Cortex of kidney (tissue), 1 donor: ENCODE measurements around the gene GSTA1.
"Not testable (repeated sequence)": the region's sequence is repeated elsewhere in the genome, so short reads cannot be mapped to it uniquely, and the experiment has no call there.

Source experiments
- DNase-seq: peaks from one replicate; lab custom pipeline; 2025; lab: John Stamatoyannopoulos, UW

GSTA1 gene

DNA sequence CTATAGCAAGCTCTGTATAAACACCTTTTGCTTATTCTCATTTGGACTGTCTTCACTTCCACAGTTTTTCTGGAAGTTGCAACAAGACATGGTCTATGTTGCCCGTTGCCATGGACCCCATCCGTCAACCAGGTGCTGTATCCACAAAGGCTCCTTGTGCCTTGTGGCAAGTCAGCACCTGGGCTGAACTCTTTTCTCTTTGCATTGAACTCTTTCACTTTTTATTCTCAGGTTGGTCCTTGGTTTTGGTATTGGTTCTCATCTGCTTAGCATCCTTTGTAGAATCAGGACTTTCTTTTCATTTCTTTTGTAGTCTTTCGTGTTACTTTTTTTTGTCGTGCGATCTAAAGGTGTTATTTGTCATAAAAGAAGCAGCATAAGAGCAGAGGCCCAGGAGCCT is 5.0 kb upstream of the GSTA1 start:
- DNase-seq = no peak

DNA sequence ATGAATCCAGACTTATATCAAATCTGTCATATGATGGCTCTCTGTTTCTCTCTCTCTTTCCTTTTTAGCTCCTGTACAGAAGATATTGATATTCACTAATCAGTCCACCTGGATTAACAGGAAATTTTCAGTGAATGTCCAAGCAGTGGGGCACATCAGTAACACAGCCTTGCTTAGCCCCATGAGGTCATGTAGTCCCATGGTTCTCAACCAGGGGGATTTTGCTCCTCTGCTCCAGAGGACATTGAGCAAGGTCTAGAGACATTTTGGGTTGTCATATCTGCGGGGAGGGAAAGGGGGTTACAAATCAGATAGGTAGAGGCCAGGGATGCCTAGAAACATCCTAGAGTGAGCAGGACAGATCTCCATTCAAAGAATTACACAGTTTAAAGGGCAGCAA is 810 bp downstream of the GSTA1 start:
- no peak for DNase-seq

DNA sequence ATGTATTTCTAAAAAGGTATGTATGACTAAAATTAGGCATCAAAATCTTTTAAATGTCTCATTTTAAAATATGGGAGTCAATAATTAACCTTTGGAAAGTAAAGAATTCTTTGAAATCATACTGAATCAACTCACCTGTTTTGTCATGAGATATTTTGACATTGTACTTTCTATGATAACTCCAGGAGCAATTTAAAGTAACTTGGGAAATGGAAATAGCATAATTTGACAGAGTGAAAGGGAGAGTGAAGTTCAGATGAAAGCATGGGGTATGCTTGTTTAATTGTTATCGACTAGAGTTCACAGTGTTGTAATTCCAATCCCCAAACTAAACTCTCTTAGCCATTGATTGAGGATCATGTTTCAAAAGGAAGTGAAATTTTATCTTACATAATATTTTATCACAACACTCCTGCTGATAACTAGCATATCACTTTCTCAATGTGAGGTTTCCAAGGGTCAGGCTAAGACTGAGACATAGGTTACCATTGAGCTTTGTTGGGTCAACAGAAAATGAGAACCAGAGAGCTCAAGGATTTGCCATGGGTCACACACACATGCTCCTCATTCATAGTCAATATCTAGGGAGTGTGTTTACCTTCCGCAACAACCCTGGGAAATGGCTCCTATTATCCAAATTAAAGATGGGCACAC is 2.3 kb downstream of the GSTA1 start:
- no peak for DNase-seq

DNA sequence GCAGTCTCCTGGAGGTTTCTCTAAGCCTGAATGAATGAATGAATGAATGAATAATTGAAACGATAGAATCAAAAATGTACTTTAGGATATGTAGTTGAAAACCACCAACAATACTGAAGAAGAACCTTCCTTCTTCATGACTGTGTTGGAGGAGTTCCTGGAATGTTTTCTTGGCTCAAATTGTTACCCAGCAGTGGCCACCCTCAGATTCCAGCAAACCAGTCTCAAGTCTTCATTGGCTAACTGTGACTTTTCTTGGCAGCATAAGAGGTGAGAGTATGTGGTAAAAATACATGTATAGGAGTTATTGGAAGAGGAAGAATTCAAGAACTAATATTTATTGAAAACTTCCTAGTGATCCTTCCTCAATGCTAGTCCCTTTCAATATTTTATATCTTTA is 4.3 kb downstream of the GSTA1 start:
- DNase-seq = not testable (repeated sequence)

DNA sequence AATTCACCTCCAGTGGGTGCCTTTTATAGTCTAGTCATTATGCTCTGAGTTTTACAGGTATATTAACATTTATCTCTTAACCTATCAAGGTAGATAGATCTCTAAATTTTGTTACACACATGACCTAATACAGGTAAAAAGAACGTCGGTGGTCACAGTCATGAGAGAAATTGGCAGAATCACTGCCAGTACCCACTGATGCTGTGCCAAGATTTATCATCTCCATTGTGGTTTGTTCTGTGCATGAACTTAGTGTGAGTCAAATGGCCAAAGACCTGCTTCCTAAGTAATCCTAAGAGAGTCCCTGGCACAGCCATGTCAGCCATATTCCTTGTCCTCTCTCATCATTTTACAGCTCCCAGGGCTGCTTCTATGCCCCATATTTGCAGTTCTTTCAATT is 9.2 kb downstream of the GSTA1 start:
- DNase-seq = not testable (repeated sequence)

DNA sequence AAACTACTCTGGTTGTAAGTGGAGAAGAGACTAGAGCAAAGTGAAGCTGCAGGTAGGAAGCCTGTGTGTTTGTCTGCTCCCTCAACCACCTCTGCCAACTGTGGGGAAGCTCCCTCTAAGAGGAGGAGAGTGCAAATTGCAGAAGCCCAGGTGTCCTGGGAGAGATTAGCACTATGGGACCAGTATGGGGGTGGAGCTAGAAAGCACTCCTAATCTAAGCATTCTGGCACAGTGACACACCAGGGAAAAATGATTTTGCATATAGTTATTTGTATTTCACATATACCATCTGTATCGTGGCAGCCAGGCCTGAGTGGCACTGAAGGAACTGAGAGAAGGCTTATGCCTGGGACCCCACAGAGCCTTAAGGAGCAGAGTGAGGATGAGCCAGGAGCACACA is 12.8 kb downstream of the GSTA1 start:
- no peak for DNase-seq

DNA sequence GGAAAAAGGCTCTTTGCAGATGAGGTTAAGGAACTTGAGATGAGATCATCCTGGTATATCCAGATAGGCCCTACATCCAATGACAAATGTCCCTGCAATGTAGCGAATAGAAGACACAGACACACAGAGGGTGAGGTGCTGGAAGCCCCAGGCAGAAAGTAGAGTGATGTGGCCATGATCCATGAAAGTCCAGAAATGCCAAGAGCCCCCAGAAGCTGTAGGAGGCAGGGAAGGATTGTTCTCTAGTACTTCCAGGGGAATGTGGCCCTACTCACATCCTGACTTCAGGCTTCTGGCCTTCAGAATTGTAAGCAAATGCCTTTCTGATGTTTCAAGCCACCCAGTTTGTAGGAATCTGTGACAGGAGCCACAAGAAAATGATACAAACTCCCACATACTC is 14.0 kb downstream of the GSTA1 start:
- not testable (repeated sequence) for DNase-seq

DNA sequence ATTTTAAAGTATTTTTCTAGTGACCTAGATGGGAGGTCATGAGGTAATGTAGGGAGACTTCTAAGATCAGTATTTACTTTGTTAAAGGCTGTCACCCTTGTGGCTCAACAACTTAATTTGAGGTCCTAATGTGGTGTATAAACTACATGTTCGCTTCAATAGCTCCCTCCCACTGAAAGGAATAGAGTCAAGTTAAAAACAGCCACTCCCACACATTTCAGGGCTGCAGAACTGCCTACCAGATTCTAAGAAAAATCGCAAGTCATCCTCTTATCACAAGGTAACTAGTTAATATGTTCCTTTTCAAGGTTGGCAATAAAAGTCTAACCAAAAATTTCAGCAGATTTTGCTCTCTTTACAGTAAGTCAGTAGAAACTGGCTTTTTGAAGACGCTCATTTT is 15.1 kb downstream of the GSTA1 start:
- DNase-seq = no peak

DNA sequence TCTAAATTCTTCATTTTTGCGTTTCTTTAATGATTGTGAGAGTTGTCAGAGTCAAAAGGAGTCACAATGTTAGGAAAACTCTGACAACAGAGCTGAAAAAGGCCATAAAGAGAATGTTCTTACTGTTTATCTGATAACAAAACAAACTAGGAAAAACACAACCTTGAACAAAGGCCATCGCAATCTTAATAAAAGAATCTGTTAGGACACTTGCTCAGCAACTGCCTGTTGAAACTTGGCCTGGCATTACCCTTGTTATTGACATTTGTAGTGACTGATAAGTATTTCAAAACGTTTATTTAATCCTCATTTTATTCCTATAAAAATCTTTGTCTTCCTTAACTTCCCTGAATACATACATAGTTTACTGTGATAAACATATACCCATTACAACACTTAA is 15.7 kb downstream of the GSTA1 start:
- no peak for DNase-seq

DNA sequence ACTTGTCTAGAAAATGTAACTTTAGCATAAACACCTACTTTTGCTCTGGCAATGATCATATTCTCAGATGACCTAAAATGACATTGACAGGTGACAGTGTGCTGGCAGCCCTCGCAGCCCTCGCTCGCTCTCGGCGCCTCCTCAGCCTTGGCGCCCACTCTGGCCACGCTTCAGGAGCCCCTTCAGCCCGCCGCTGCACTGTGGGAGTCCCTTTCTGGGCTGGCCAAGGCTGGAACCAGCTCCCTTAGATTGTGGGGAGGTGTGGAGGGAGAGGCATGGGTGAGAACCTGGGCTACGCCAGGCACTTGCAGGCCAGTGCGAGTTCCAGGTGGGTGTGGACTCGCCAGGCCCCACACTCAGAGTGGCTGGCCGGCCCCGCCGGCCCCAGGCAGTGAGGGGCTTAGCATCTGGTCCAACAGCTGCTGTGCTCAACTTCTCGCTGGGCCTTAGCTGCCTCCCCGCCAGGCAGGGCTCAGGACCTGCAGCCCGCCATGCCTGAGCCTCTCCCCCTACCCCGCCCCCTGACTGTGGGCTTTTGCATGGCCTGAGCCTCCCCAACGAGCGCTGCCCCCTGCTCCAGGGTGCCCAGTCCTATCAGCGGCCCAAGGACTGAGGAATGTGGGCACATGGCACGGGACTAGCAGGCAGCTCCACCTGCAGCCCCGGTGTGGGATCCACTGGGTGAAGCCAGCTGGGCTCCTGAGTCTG is 17.2 kb downstream of the GSTA1 start:
- DNase-seq = no peak

DNA sequence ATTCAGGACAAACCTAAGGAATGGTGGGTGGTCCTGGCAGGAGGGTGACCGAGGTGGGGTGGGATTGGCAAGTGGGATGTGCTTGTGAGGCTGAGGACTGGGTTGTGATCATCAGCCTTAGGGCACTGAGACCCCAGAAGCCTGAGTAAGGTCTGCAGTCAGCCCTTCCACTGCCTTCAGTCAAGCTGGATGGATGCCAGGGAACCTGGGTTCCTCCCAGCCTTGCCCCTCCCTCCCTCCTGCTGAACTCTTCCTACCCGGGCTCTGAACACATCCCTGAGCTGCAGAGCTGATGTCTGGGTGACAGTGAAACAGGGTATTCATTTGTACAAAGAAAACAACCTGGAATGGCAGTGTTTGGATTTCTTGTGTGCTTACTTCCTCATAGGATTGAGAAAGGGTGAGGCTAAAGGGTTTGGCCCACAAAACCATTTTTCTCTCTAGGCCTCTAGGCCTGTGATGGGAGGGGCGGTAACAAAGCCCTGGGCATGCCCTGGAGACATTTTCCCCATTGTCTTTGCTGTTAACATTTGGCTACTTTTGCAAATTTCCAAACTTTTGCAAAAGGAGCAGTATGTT is 20.8 kb downstream of the GSTA1 start:
- DNase-seq = not testable (repeated sequence)

DNA sequence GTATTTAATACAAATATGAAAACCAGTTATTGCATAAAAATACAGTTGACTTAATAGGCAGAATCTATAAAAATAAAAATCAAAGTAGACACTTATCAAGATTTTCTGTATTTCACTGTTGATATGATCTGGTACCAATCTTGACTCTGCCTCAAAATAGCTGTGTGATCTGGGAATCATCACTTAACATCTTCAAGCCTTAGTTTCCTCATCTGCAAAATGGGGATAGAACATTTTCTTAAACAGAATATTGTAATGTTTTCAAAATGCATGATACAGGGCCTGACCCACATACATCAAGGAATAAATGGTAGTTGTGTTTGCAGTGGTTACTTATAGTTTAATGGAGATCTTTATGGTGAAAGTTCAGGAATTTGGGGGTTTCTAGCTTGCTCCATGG is 21.4 kb downstream of the GSTA1 start:
- DNase-seq = not testable (repeated sequence)

DNA sequence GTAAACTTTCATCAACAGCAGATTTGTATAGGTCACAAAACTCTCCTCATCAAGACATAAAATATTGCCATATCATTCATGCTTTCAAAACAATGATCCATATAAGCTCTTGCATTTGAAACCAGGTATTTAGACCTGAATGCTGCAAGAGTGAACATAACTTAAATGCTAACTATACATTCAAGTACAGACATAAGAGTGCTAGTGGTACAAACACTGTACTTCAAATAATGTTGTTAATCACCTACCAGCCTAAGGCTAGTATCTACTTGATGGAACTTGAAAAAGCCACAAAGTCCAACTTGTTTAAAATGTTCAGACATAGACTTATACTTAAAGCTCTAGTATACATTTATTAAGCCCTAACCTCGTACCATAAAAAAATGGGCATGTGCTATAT is 24.4 kb downstream of the GSTA1 start:
- no peak for DNase-seq

DNA sequence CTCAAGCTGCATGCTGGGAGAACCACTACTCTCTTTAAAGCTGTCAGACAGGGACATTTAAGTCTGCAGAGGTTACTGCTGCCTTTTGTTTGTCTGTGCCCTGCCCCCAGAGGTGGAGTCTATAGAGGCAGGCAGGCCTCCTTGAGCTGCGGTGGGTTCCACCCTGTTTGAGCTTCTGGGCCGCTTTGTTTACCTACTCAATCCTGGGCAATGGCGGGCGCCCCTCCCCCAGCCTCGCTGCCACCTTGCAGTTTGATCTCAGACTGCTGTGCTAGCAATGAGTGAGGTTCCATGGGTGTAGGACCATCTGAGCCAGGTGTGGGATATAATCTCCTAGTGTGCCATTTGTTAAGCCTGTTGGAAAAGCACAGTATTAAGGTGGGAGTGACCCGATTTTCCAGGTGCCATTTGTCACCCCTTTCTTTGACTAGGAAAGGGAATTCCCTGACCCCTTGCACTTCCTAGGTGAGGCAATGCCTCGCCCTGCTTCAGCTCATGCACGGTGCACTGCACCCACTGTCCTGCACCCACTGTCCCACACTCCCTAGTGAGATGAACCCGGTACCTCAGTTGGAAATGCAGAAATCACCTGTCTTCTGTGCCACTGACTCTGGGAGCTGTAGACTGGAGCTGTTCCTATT is 26.8 kb downstream of the GSTA1 start:
- not testable (repeated sequence) for DNase-seq

DNA sequence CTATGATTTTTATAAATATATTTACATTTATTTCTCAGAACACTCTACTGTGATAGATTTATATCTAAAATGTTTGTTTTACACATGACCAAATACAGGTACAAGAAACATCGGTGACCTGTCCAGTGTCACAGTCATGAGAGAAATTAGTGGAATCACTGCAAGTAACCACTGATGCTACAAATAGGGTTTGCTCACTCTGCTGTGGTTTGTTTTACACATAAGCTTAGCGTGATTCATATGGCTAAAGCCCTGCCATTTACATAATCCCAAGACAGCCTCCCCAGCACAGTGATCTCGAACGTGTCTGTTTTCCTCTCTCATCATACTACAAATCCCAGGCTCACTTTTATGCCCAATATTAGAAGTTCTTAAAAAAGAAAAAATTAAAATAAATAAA is 34.2 kb downstream of the GSTA1 start:
- not testable (repeated sequence) for DNase-seq

DNA sequence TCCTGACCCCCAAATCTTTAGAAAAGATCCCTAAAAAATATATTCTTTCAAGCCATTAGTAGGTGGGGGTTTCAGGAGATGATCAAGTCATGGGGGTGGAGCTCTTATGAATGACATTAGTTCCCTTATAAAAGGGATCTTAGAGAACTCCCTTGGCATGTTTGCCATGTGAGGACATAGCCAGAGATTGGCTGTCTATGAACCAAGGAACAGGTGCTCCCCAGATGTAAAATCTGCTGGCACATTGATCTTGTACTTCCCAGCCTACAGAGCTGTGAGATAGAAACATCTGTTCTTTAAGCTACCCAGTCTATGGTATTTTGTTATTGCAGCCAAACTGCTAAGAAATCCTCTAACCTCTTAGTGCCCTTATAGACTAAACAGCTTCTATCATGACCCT is 36.0 kb downstream of the GSTA1 start:
- DNase-seq = not testable (repeated sequence)

DNA sequence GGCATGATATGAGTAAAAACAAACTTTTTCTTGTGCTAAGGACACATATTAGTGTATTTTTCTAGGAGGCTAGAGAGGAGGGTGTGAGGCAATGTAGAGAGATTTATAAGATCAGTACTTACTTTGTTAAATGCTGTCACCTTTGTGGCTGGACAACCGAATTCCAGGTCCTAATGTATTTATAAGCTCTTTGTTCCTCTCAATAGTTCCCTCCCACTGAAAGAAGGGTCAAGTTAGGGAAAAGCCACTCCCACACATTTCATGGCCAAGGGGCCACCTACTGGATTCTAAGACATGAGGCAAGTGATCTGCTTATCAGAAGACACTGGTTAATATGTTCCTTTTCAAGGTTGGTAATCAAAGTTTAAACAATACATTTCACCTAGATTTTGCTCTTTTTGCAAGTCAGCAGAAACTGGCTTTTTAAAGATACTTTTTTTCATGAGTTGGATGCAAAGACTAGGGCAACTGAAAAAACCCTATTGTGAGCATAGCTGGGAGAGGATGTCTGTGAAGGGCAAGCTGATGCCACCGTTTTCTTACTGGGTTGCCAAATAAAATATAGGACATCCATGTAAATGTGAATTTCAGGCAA is 40.2 kb downstream of the GSTA1 start, which contains the start of gene GSTA2:
Gene GSTA2, minus strand, starts transcription at position 154 of the 595 bp plus-strand sequence. CDS start 5,528 bp downstream, outside the sequence.
- not testable (repeated sequence) for DNase-seq

DNA sequence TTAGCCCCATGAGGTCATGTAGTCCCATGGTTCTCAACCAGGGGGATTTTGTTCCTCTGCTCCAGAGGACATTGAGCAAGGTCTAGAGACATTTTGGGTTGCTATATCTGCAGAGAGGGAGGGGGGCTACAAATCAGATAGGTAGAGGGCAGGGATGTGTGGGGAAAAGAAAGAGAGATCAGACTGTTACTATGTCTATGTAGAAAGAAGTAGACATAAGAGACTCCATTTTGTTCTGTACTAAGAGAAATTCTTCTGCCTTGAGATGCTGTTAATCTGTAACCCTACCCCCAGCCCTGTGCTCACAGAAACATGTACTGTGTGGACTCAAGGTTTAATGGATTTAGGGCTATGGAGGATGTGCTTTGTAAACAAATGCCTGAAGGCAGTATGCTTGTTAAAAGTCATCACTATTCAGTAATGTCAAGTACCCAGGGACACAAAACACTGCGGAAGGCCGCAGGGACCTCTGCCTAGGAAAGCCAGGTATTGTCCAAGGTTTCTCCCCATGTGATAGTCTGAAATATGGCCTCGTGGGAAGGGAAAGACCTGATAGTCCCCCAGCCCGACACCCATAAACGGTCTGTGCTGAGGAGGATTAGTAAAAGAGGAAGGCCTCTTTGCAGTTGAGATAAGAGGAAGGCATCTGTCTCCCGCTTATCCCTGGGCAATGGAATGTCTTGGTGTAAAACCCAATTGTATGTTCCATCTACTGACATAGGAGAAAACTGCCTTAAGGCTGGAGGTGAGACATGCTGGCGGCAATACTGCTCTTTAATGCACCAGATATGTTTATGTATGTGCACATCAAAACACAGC is 41.7 kb downstream of the GSTA1 start:
- DNase-seq = not testable (repeated sequence)

DNA sequence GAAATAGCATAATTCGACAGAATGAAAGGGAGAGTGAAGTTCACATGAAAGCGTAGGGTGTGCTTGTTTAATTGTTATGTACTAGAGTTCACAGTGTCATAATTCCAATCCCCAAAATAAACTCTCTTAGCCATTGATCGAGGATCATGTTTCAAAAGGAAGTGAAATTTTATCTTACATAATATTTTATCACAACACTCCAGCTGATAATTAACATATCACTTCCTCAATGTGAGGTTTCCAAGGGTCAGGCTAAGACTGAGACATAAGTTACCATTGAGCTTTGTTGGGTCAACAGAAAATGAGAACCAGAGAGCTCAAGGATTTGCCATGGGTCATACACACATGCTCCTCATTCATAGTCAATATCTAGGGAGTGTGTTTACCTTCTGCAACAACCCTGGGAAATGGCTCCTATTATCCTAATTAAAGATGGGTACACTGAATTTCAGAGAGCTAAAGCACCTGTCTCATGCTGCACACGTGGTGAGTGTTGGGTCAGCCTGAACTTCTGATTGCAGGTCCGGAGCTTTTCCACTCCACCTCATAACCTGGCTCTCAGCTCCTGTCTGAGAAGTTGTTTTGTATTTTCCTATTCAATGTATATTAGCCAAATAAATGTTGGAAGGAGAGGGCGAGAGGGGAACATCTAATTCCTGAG is 43.4 kb downstream of the GSTA1 start:
- no peak for DNase-seq

DNA sequence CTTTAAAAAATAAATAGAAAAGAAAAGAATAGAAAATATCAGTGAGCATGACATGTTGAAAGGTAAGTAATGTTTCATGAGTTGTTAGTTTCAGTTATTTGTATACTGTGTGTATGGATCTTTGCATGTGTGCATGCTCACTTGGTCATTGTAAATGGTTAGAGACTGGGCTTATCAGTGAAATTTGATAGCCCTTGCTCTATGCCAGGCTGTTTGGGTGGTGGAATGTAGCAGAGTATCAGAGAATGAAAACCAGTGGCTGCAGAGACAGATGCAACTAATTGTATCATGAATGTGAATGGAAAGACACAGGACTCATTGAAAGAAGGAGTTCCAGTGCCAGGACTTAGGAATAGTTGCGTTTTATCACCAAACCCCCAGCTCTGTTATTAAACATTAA is 44.5 kb downstream of the GSTA1 start:
- DNase-seq = no peak
